Measurements from ENCODE around the gene DSCAM. TPM values are rescaled to one million over a fixed set of nuclear protein-coding genes. Genes with fewer than 3 reads are reported as not detected.

The DSCAM gene
- polyA plus RNA-seq, 1 donor, result 1.2 TPM

- DNase-seq (ENCODE audit: low read depth), result no peak
Measured at GRCh38 chr21:40139636-40140035, 707.3 kb downstream of the DSCAM start.

- DNase-seq (ENCODE audit: low read depth), result no peak
Measured at GRCh38 chr21:40136571-40136970, 710.4 kb downstream of the DSCAM start.

- no peak for DNase-seq (ENCODE audit: low read depth)
Measured at GRCh38 chr21:40134731-40135492, 712.0 kb downstream of the DSCAM start.

- DNase-seq (ENCODE audit: low read depth), result no peak
Measured at GRCh38 chr21:40130476-40130875, 716.5 kb downstream of the DSCAM start.

- no peak for DNase-seq (ENCODE audit: low read depth)
Measured at GRCh38 chr21:40129809-40130208, 717.1 kb downstream of the DSCAM start.

GRCh38 chr21:40128891-40129290 lies 718.1 kb downstream of the DSCAM start:
- DNase-seq (ENCODE audit: low read depth), result no peak

GRCh38 chr21:40120940-40121575 lies 725.9 kb downstream of the DSCAM start:
- peak; percentile 17 for DNase-seq (ENCODE audit: low read depth)

GRCh38 chr21:40118527-40118926 lies 728.4 kb downstream of the DSCAM start:
- no peak for DNase-seq (ENCODE audit: low read depth)

- DNase-seq (ENCODE audit: low read depth), result no peak
Measured at GRCh38 chr21:40117236-40117635, 729.7 kb downstream of the DSCAM start.

- DNase-seq (ENCODE audit: low read depth), result no peak
Measured at GRCh38 chr21:40115775-40116174, 731.2 kb downstream of the DSCAM start.

- DNase-seq (ENCODE audit: low read depth), result no peak
Measured at GRCh38 chr21:40102682-40103081, 744.3 kb downstream of the DSCAM start.

- no peak for DNase-seq (ENCODE audit: low read depth)
Measured at GRCh38 chr21:40099809-40100208, 747.1 kb downstream of the DSCAM start.

GRCh38 chr21:40095477-40095876 lies 751.5 kb downstream of the DSCAM start:
- no peak for DNase-seq (ENCODE audit: low read depth)

- DNase-seq (ENCODE audit: low read depth), result no peak
Measured at GRCh38 chr21:40080385-40080784, 766.6 kb downstream of the DSCAM start.

- DNase-seq (ENCODE audit: low read depth), result no peak
Measured at GRCh38 chr21:40074710-40075109, 772.2 kb downstream of the DSCAM start.

- no peak for DNase-seq (ENCODE audit: low read depth)
Measured at GRCh38 chr21:40074198-40074597, 772.8 kb downstream of the DSCAM start.

GRCh38 chr21:40073642-40074041 lies 773.3 kb downstream of the DSCAM start:
- DNase-seq (ENCODE audit: low read depth), result no peak

- DNase-seq (ENCODE audit: low read depth), result no peak
Measured at GRCh38 chr21:40070871-40071270, 776.1 kb downstream of the DSCAM start.

- no peak for DNase-seq (ENCODE audit: low read depth)
Measured at GRCh38 chr21:40067751-40068150, 779.2 kb downstream of the DSCAM start.

GRCh38 chr21:40066221-40066620 lies 780.7 kb downstream of the DSCAM start:
- no peak for DNase-seq (ENCODE audit: low read depth)

- DNase-seq (ENCODE audit: low read depth), result no peak
Measured at GRCh38 chr21:40060083-40060677, 786.8 kb downstream of the DSCAM start.

GRCh38 chr21:40057331-40057730 lies 789.6 kb downstream of the DSCAM start:
- DNase-seq (ENCODE audit: low read depth), result no peak

- no peak for DNase-seq (ENCODE audit: low read depth)
Measured at GRCh38 chr21:40056031-40056430, 790.9 kb downstream of the DSCAM start.

Measured in forelimb muscle (tissue), 1 donor.